ENCODE data around the gene SND1.
A peak's percentile ranks its signal among the peaks of the same experiment; 100 is the strongest.

Gene SND1

DNA sequence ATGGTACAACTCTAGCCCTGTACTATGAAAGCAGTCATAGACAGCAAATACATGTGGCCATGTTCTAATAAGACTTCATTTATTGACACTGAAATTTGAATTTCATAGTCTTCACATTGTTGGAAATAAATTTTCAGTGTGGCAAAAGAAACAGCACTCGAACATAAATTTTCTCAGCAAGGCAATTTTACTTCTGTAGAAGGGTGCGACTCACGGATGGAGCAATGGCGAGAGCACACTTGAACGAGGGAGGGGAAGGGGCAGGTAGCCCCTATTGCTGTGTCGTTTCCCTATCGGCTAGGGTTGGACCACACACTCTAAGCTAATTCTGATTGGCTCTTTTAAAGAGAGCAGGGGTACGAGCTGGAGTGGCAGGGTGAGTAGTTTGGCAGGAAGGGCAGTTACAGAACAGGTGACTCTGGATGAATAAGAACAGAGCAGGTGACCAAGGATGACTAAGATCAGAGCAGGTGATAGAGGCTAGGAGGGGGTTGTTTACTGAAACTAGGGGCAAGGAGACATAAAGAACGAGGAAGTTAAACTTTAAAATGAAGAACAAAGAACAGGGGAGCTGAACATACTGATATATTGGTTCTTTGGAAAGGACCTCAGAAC is 327.2 kb downstream of the SND1 start:
- no peak for DNase-seq (ENCODE audit: extremely low read depth in 1 of 2, low read depth in 1 of 2)

DNA sequence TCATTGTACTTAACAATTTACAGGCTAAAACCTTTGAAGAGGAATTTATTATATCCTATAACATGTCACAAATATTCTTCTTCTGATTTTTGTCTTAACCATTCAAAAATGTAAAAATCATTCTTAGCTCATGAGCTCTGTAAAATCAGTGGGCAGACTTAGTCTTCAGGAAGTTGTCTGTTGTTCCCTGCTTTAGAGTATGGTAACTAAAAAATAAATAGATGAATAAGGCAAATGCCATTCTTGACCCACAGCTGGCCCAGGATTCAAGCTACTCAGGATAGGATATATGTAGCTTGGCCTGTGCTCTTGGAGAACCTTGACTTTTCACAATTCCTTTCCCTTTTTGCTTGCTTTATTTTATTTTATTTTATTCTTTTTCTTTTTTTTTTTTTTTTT is 327.7 kb downstream of the SND1 start:
- no peak for DNase-seq (ENCODE audit: extremely low read depth in 1 of 2, low read depth in 1 of 2)

DNA sequence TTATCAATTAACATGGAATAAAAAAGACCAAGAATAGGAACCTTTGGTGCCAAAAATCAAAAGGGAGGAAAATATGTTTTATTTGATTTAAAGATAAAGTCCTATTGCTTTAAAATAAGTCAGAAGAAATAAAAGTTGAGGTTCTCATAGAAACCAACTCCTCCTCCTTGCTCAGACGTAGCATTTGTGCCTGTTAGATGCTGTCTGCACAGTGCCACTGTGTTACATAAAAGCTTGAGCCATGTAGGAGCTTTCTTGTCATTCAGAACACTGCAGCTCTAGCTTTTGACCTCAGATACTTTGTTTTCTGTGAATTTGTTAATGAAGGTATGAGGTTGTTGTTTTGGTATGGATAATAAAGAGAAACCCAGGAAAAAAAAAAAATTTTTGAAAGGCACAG is 328.9 kb downstream of the SND1 start:
- DNase-seq (ENCODE audit: extremely low read depth in 1 of 2, low read depth in 1 of 2): no peak

DNA sequence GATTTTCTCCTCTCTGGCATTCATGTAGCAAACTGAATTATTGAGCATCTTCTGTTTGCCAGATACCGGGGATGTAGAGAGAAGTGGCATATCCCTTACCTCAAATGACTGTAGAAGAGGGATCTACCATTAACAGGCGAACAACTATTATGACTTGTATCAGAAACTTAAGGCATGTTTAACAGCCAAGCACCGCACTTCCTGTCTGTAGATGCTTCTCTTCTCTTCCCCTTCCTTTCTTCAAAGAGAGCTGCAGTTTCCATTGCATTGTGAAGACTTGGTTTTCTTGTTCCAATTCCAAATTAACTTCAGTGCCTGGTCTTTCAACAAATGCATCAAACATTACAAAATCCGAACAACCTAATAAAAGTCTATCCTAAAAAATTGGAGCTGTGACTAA is 330.0 kb downstream of the SND1 start:
- no peak for DNase-seq (ENCODE audit: extremely low read depth in 1 of 2, low read depth in 1 of 2)

DNA sequence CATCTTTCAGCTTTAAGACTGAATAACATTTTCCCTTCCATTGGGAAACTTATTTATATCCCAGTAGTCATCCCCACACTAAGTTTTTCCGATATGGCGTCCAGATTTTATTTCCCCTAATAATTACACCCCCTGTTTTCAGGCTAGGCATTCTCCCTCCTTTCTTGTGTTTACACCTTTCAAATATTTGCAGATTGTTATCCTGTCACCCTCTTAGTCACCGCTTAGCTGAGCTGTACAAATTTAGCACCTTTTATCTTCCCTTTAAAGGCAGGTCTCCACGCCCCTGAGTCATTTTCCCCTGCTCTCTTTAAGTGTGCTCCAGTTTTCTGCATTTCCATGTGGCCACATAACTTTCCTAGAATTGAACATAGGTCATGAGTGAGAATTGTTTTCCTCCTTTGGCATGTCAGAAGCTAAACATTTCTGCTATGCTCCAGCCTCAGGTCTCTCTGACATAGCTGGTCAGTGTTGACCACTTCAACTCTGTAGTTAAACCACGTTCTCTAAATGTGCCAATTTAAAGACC is 331.9 kb downstream of the SND1 start:
- DNase-seq (ENCODE audit: extremely low read depth in 1 of 2, low read depth in 1 of 2): peak in 1 of 2 donors; percentile 4

DNA sequence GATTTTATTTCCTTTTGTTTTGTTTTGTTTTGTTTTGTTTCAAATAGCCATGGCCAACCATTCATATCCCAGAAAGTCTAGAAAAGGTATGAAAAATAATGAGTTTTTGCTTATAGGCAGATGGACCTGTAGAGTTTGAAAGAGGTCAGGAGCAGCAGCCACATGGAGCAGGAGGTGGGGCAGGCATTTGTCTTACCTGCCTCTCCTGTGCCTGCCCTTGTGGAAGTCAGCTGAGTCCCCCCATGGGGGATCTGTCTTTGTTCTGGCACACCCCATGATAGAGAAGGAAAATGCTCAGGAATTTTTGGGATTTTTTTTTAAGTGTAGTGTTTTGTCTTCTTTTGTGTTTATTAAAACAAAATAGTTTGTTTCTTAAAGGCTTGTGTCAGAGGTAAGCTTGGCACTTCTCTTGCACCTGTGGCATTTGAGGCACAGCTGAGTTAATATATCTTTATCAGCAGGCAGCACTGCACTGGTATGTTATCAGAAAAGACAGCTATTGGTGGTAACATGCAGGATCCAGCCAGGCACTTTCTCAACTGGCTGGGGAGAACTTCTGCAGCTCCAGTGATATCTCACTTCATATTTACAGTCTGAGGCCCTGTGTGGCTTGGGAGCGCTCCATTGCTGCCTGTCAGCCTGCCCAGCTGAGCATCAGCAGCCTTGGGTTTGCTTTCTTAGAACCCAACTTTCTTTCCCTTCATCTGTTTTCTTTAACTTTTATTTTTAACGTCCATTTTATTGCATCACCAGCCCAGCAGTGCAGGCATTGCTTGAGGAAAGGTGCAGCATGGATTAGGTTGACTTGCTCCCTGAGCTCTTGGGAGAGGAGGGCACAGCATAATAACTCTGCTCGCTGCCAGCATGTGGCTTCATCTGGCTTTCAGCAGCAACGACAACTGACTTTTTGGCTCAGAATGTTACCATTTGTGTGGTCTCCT is 334.9 kb downstream of the SND1 start:
- DNase-seq (ENCODE audit: extremely low read depth in 1 of 2, low read depth in 1 of 2): no peak

DNA sequence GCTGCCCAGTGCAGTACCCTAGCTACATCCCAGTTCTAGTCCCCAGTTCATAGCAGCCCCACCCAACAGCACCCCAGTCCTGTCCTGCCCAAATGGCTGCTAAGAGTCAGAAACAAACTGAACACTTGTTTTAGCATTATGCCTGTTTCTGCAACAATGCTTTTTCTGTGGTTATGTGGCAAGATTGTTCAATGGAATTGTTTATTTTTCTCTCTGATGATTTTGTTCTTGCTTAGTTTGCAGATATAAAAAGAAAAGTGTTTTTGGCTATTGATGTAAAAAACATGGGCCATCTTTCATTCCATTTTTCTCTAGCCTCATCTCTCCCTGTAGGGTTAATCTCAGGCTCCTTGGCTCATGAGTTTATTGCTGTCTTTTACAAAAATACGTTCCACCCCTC is 336.8 kb downstream of the SND1 start:
- DNase-seq (ENCODE audit: extremely low read depth in 1 of 2, low read depth in 1 of 2): no peak

DNA sequence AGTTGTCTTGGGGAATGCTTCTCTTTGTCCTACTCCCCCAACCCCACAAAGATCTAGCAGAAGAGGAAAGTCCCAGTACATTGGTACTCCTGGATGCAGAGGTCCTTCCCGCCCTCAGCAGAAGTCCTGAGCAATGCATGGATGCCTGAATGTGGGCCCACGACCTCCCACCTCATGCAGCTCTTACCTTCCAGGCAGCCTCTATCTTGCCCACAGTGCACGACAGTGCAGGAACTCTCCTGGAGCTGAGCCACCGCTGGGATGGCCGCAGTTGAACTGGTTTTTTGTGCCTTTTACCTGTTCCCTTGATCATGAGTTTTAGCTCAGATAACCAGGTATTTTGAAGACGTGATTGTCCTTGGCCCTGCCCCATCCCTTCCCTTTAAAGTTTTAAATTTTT is 341.3 kb downstream of the SND1 start:
- no peak for DNase-seq (ENCODE audit: extremely low read depth in 1 of 2, low read depth in 1 of 2)

DNA sequence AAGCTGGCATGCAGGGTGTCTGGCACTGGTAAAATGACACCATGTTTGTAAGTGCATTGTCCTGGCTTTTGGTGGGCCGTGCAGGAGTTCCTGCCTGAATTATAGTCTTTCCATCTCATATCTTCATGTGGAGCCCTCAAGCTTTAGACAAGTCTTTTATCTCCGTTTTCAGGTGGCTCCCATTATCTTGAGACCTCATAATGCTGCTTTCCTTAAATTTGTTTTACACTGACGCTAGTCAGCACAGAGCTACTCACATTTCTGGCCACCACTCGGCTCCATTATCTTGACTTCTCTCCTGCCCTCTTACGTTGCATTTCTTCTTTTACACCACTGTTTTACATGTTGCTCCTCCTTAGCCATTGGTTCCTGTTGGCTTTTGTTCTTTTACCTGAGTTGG is 342.0 kb downstream of the SND1 start:
- DNase-seq (ENCODE audit: extremely low read depth in 1 of 2, low read depth in 1 of 2): no peak

DNA sequence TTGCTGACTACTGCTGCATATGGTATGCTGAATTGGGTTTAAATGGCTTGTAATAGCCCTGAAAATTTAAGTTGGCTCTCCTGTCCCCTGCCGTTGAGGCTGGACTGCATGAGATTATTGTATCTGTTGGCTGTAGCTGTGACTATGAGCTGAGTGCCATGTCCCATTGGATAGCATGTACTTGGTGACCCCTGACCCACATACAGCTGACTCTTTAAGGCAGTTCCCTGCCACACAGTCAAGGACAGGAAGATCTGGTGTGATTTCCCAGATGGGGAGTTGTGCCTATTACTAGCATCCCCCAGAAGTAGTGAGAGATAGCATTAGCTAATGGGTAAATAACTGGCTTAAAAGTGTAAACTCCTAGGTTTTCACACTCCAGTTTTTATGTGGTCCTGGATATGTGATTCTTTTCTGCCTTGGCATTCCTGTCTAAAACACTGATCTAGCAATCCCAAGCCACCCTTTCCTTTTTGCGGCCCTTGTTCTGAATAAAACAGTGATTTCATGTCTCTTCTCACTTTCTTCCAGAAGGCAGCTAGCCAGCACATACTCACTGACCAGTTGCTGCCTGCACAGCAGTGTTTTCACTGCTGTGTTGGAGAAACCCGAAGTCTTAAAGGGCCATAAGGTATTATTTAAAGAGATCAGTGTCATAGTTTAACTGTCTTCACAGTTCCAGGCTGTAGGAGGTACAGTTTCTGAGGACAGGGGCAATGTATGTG is 343.3 kb downstream of the SND1 start:
- no peak for DNase-seq (ENCODE audit: extremely low read depth in 1 of 2, low read depth in 1 of 2)

DNA sequence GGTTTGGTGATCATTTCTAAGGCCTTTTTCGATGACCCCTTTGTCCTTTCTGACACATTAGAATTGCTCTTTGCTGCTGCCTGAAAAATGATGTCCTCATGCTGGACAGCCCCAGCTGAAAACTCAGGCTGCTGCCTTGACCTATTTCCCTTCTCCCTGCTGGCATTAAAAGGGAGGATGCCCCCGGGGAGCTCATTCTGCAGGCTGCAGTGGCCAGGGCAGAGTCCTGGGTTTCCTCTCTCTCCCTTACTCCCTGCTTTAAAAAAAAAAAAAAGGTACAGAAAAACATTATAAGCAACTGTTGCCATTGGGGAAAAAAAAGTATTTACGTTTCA is 343.9 kb downstream of the SND1 start:
- no peak for DNase-seq (ENCODE audit: extremely low read depth in 1 of 2, low read depth in 1 of 2)

DNA sequence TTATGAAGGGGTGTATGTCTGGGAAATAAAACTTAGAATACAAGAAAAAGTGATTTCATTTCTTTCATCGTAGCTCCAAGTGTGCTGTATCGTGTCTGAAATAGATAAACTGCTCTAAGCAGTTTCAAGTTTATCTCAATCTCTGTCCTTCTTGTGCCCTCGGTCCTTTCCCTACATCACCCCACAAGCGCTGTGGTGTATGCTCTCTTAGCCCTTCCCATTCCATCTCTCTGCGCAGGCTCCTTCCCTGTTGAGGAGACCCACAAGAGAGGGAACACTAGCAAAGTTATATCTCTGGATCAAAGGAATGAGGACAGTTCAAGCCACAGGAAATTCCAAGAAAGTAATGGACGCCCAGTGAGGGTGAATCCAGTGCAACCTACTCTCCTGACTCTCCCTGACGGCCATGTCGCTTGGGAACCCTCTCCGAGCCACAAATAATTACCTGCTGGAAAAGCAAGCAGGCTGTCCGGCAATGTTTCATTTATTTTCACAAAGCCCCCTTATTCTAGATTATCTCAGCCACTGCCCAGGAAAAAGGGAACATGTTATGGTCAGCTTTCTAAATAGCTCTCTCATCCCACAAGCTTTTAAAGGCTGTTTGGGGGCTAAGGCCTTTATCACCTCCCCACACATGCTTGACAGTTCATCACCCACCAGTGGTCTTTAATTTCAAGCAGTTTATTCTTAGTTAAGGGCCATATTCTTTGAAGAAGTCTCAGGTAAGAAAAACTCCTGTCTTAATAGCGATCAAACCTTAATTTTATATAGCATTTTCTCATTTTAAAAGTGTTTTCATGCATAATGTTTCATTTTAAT is 344.5 kb downstream of the SND1 start:
- DNase-seq (ENCODE audit: extremely low read depth in 1 of 2, low read depth in 1 of 2): no peak

DNA sequence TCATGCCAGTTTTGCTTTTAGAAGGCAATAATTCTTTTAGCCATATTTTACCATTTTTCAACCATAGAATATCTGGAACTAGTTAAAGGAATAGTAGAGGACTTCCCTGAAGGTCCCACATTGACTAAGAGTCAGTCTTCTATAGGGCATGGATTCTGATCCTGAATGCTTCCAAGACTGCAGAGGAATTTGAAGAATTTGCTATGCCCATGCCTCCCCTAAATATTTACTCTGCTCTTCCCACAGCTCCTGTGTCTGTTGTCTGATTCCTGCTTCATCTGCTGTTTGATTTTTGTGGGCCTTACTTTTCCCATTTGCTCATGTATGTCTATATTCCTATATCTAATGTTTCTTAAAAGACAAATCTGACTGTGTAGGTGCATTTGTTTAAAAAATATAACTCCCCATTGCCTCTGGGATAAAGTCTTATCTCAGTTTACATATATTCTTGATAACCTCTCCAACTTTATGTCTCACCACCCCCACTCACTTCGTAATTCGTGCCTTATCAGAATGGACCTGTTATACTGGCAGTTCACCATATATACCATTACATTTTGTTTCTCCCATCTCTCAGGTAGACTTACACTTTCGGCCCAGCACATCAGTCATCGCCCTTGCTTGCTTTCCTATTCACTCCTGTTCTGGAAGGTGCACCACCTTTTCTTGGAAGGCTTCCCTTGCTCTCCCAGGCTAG is 345.4 kb downstream of the SND1 start:
- no peak for DNase-seq (ENCODE audit: extremely low read depth in 1 of 2, low read depth in 1 of 2)

DNA sequence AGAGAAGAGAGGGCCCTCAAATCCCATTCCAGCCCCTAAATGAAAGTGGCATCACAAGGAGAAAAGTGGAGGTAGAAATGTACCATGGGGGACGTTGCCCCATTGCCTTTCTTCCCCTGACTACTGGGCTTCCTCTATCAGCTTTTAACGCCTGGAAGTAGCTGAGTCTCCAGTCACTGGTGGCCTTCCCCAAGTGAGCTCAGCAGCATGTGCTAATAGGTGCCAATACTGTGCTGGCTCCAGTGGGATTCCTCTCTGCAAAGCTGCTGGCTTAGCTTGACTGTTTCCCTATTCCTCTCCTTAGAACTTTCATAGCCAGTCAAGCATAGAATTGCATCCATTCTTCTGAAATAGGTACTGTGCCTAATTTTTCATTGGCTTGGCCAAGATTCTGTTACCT is 346.7 kb downstream of the SND1 start:
- no peak for DNase-seq (ENCODE audit: extremely low read depth in 1 of 2, low read depth in 1 of 2)

DNA sequence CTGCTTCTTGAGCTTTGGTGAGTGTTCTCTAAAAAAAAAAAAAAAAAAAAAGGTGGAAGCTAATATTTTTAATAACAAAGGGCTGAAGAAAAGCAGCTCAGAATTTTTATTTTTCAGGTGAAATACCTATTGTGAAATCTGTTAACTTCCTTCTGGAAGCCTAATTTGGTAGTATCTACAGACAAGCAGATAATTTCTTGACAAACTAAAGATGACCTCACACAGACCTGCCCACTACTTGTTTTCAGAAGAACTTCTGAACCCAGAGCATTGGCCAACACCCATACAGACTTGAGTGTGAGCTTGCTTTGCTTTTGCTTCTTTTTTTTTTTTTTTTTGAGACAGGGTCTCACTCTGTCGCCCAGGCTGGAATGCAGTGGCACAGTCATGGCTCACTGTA is 348.1 kb downstream of the SND1 start:
- DNase-seq (ENCODE audit: extremely low read depth in 1 of 2, low read depth in 1 of 2): no peak

DNA sequence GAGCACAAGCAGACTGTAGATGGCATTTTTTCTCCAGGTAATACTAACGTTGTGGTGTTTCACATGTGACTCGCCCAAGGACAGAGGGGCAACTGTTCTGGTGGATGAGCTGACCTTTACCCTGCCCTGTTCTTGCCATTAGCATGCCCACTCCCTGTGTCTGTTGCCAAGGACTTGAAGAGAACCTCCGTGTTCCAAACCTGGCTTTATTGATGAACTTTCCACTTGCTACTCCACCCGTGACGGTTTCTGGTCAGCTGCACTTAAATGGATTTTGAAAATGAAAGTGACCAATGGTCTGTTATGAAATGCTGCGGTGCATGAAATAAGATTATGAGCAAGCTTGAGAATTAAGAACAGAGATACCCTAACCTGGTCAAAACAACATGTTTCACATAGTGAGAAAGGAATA is 348.9 kb downstream of the SND1 start:
- DNase-seq (ENCODE audit: extremely low read depth in 1 of 2, low read depth in 1 of 2): no peak

DNA sequence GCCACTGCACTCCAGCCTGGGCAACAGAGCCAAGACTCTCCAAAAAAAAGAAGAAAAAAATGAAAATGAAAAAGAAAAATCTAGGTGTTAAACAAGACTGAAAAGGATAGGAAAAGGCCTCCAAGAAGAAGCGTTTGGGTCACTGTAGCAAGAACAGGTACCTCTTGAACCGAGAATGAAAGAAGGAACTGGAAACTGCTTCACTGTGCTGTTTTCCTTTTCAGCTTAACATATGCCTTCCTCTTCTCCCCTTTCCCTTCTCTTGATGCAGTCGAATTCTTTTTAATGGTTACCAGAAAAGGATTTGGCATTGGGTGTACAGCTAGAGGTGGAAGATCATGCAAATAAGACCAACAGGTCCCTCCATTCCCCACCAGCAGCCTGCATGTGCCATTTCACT is 351.2 kb downstream of the SND1 start:
- no peak for DNase-seq (ENCODE audit: extremely low read depth in 1 of 2, low read depth in 1 of 2)

DNA sequence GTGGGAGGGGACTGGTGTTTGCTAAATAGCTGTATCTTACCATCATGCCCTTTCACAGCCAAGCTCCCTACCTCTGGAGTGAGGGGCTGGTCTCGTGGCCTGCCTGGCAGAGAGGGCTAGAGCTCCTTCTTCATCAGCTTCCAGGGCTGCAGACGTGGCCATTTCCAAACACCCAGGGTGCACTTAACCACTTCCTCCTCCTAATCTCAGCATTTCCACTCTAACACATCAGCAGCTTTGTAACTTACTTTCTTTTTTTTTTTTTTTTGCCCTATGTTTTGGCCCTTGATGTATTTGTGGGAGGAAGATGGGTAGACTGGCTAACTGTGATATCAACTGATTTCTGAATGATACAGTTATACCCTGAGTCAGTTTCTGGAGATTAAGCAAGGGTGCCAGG is 351.8 kb downstream of the SND1 start:
- DNase-seq (ENCODE audit: extremely low read depth in 1 of 2, low read depth in 1 of 2): no peak

DNA sequence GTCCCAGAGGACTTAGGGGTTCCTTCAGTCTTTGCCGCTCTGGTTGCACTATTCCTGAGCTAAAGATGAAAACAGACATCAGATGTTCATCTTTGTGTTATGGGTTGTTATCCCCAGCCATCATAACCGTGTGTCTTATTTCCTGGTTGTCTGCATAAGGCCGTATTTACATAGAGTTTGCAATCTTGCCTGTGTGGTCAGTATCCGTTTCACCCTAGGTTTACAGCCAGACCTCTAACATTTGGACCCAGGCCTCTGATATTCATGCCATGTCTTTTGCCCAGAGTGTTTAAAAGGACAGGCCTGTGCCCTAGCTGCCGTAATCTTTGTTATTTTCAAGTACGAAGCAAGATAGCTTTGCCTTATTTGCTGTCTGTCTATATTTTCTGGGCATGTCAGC is 352.6 kb downstream of the SND1 start:
- no peak for DNase-seq (ENCODE audit: extremely low read depth in 1 of 2, low read depth in 1 of 2)

DNA sequence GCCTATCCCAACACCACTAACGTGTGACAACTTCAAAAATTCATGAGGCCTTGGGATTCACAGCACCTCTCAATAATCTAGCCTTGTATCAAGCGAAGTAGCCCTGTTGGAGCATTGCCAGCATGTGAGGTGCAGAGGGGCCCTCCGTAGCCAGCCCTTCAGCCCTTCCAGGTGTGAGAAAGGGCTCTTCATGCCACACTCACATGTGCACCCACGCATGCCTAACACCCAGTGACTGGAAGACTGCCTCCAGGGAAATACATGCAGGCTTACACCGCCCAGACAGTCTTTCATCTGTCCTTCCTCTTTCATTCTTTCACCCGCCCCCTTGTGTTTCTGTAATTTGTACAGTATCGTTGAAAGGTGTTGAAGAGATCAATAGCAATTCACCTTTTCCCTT is 353.1 kb downstream of the SND1 start:
- no peak for DNase-seq (ENCODE audit: extremely low read depth in 1 of 2, low read depth in 1 of 2)

Data from stimulated activated CD8-positive, alpha-beta memory T cell treated with anti-CD3 and anti-CD28 coated beads, Interleukin-7, amount 100 ng/mL, for 48 hours (primary cell).